MM.1S (cell line): ENCODE measurements around the gene AGAP3.

ENCODE experiments used
- DNase-seq: peaks from one replicate; pipeline ENCODE4 v3.0.0-alpha.2; 2015
- H2AFZ ChIP-seq: fragments of 300-600 bp; sonication (generic); 2 replicates; pipeline ENCODE4 v1.6.0; 2016; ENCODE audit warnings: antibody characterized with exemption, low read length
- H3F3A ChIP-seq: fragments of 300-600 bp; sonication (generic); 2 replicates; pipeline ENCODE4 v1.6.1; 2016; ENCODE audit warnings: mild to moderate bottlenecking, antibody characterized with exemption, low read length, moderate library complexity, mixed read lengths; ENCODE audit not compliant: insufficient read depth
- H3K27ac ChIP-seq: fragments of 300-600 bp; sonication (generic); 2 replicates; pipeline ENCODE4 v1.5.1; 2016; ENCODE audit warnings: mild to moderate bottlenecking, low read length
- H3K27me3 ChIP-seq: fragments of 300-600 bp; sonication (generic); replicated peaks from 2 replicates; pipeline ENCODE4 v1.6.0; 2016; ENCODE audit warnings: low read length; ENCODE audit not compliant: insufficient read depth
- H3K36me3 ChIP-seq: fragments of 300-600 bp; sonication (generic); replicated peaks from 2 replicates; pipeline ENCODE4 v1.6.1; 2016; ENCODE audit warnings: mild to moderate bottlenecking, low read length, mixed read lengths; ENCODE audit not compliant: insufficient read depth
- H3K4me1 ChIP-seq: fragments of 300-600 bp; sonication (generic); 2 replicates; pipeline ENCODE4 v1.6.1; 2016; ENCODE audit warnings: low read length, mixed read lengths
- H3K4me2 ChIP-seq: fragments of 300-600 bp; sonication (generic); 2 replicates; pipeline ENCODE4 v1.6.0; 2016; ENCODE audit warnings: low read depth, low read length
- H3K4me3 ChIP-seq: fragments of 300-600 bp; sonication (generic); 2 replicates; pipeline ENCODE4 v1.5.1; 2016; ENCODE audit warnings: low read length, mixed read lengths
- H3K79me2 ChIP-seq: fragments of 300-600 bp; sonication (generic); 2 replicates; pipeline ENCODE4 v1.6.1; 2016; ENCODE audit warnings: mixed run types, low read length, mixed read lengths
- H3K9ac ChIP-seq: fragments of 300-600 bp; sonication (generic); 2 replicates; pipeline ENCODE4 v1.6.1; 2016; ENCODE audit warnings: low read length, mixed read lengths
- H3K9me2 ChIP-seq: fragments of 300-600 bp; sonication (generic); replicated peaks from 2 replicates; pipeline ENCODE4 v1.6.1; 2016; ENCODE audit warnings: mild to moderate bottlenecking, low read length, mixed read lengths; ENCODE audit not compliant: insufficient read depth
- H3K9me3 ChIP-seq: fragments of 300-600 bp; sonication (generic); replicated peaks from 2 replicates; pipeline ENCODE4 v1.6.1; 2016; ENCODE audit warnings: mild to moderate bottlenecking, low read length, mixed read lengths; ENCODE audit not compliant: insufficient read depth
- H4K20me1 ChIP-seq: fragments of 300-600 bp; sonication (generic); 2 replicates; pipeline ENCODE4 v1.6.1; 2016; ENCODE audit warnings: mild to moderate bottlenecking, low read length, moderate library complexity, mixed read lengths; ENCODE audit not compliant: insufficient read depth
- CTCF ChIP-seq: fragments of 300-600 bp; sonication (generic); IDR thresholded peaks from 2 replicates; pipeline ENCODE4 v1.5.1; 2016; ENCODE audit warnings: antibody characterized with exemption, low read length, mixed read lengths
- EZH2 ChIP-seq: fragments of 300-600 bp; sonication (generic); optimal IDR thresholded peaks from 2 replicates; pipeline ENCODE3; 2017; ENCODE audit warnings: low read depth, mild to moderate bottlenecking, antibody characterized with exemption, low read length, mixed read lengths
- EZH2phosphoT487 ChIP-seq: fragments of 300-600 bp; sonication (generic); IDR thresholded peaks from 2 replicates; pipeline ENCODE4 v1.6.1; 2018; ENCODE audit warnings: antibody characterized with exemption, low read length

AGAP3 gene

GRCh38 chr7:151076863-151077704 lies 9.2 kb upstream of the AGAP3 start:
- Histone ChIP-seq H3K36me3 (peaks cover 3% of the 10 kb centered on the region; the same call in 1 of the 2 replicates), H3K9ac (no peak overlapping the region), H3K4me1 (peaks cover 11% of the 10 kb centered on the region), H3K9me3 (no peaks in the 10 kb centered on the region), H3K27me3 (no peaks in the 10 kb centered on the region), H3K9me2 (no peaks in the 10 kb centered on the region), H2AFZ (no peak overlapping the region), H4K20me1 (no peaks in the 10 kb centered on the region), H3K27ac (no peak overlapping the region), H3K4me3 (no peak overlapping the region), H3K4me2 (no peak overlapping the region), H3K79me2 (peaks cover 40% of the 10 kb centered on the region), H3F3A (peaks cover 15% of the 10 kb centered on the region; the same call in 1 of the 2 replicates)
- peak; percentile 35 for TF ChIP-seq CTCF
- no peak for TF ChIP-seq EZH2
- no peak for TF ChIP-seq EZH2phosphoT487
- DNase-seq, result no peak

GRCh38 chr7:151077705-151078232 lies 8.5 kb upstream of the AGAP3 start:
- no peaks in the 10 kb centered on the region for H3K27me3 ChIP-seq
- no peak overlapping the region for H3K27ac ChIP-seq
- peaks cover 3% of the 10 kb centered on the region; the same call in 1 of the 2 replicates for H3K36me3 ChIP-seq
- no peak overlapping the region for H3K9ac ChIP-seq
- peaks cover 13% of the 10 kb centered on the region for H3K4me1 ChIP-seq
- no peaks in the 10 kb centered on the region for H4K20me1 ChIP-seq
- H3F3A ChIP-seq, result peaks cover 15% of the 10 kb centered on the region; the same call in 1 of the 2 replicates
- H2AFZ ChIP-seq, result no peak overlapping the region
- H3K9me2 ChIP-seq, result no peaks in the 10 kb centered on the region
- no peak for TF ChIP-seq CTCF
- H3K4me2 ChIP-seq, result no peak overlapping the region
- H3K9me3 ChIP-seq, result no peaks in the 10 kb centered on the region
- peaks cover 47% of the 10 kb centered on the region for H3K79me2 ChIP-seq
- DNase-seq, result no peak
- H3K4me3 ChIP-seq, result no peak overlapping the region

GRCh38 chr7:151078233-151079040 lies 7.8 kb upstream of the AGAP3 start:
- Histone ChIP-seq H3K27me3 (no peaks in the 10 kb centered on the region), H3K9me3 (no peaks in the 10 kb centered on the region), H4K20me1 (no peaks in the 10 kb centered on the region), H3F3A (peaks cover 15% of the 10 kb centered on the region; the same call in 1 of the 2 replicates), H3K27ac (no peak overlapping the region), H3K9me2 (no peaks in the 10 kb centered on the region), H3K4me3 (no peak overlapping the region), H2AFZ (no peak overlapping the region), H3K36me3 (peaks cover 3% of the 10 kb centered on the region; the same call in 1 of the 2 replicates), H3K79me2 (peaks cover 52% of the 10 kb centered on the region), H3K4me2 (no peak overlapping the region), H3K9ac (no peak overlapping the region), H3K4me1 (peaks cover 13% of the 10 kb centered on the region)
- DNase-seq, result no peak
- TF ChIP-seq EZH2, result no peak
